Measurements from ENCODE around the gene DLGAP4.
A peak's percentile ranks its signal among the peaks of the same experiment; 100 is the strongest.
"Not testable (repeated sequence)": the region's sequence is repeated elsewhere in the genome, so short reads cannot be mapped to it uniquely, and the experiment has no call there.

DLGAP4 gene

DNA sequence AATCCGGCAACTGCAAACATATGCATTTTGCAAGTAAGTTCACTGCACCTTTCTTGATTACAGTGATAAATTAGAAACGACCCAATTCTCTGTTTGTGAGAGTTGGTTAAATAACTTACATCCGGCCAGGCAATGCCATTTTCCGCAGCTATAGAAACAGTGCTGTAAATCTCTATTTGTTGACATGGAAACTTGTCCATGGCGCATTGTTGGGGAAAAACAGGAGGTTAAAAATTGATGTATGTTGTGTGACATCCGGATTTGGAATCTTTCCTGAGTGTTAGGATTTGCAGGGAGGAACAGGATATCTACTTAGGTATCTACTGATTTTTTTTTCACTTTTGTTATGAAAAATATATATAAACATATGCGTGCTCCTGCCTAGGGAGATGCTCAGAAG, 66.5 kb downstream of the DLGAP4 start:
- DNase-seq = no peak

DNA sequence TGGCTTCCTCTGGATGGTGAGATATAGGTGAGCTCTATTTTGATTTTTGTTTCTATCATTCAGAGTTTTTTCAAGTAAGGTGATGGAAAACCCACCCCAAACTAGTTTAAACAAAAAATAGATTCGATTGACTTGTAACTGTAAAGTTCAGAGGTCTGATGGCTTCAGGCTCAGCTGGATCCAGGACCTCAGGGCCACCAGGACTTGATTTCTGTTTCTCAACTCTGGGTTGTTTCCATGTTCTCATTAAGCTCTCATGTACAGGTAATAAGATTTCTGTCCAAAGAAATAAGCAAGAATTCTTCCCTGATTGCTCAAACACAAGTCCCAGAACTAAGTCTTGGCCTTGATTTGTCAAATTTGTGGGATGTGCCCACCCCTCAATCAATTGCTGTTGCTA, 67.0 kb downstream of the DLGAP4 start:
- DNase-seq = no peak

DNA sequence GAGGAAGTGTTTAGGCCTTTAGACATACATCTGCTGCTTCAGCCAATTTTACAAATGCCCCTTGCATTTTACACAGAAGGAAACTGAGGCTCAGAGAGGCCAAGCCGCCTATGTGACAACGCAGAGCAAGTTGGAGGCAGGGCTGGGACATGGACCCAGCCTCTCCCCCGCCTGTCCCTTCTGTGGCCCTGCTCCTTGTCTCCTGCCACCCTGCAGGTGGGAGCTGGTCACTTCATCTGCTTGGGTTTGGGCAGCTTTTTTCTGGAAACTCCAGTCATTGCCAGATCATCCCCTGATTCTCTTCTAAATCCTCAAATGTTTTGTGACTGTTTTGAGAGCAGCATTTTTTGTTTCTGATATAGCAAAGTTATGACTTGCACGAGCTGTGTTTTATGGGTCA, 68.9 kb downstream of the DLGAP4 start:
- DNase-seq = no peak

DNA sequence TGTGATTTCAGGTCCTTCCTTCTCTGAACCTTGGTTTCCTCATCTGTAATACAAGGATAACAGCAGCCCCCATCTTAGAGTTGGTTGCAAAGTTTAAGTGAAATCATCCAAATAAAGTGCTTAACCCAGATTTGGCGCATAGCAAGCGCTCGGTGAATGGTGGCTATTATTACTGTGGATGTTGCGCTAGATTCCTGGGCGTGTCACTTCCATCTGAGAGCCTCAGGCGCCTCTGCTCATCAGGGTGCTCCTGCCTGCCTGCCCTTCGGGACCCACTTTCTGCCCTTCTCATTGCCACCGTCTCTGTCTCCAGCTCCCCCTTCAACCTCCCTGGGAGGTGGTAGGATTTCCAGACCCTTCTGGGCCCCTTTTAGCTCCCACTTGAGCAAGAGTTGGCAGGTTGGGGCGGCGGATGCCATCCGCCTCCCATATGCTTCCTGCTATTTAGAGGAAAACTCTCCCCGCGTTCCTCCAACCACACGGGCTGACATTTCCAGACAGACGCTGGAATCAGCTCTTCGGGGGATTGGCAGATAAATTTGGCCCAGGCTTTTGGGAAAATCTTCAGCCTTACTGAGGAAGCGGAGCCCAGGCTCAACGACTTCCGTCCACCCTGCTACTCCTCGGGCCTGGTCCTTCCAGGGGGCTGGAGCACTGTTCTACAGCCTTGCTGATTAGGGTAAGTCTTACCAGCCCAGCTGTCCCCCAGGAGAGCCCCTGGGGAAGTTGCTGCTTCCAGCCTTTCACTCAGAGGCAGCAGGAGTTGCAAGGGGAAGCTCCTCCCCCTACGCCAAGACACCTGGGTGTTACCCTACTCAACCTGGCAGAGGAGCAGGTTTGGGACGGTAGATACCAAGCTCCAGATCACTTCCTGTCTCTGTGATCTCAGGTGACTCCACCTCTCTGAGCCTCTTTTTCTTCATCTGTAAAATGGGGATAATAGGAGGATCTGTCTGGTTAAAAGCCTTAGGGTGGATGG, 71.5 kb downstream of the DLGAP4 start:
- DNase-seq = peak in 7 of 56 donors; percentile 19 to 56 (median 33)

DNA sequence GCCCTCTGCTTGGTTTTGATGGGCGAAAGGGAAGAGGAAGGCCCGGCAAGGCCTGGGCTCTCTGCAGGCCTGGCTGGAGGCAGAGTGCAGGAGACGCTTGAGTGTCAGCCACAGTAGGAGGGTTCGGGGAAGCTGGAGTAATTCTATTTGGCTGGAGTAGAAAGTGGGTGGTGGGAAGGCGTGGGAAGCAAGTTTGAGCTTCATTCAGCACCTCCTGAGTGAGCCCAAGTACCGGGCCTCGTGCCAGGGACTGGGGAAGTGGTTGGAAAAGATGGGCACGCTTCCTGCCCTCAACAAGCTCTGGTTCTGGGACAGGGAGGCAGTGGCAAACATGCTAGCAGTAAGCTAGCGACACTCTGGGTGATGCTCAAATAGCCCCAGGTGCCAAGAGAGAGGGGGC, 72.5 kb downstream of the DLGAP4 start:
- DNase-seq = peak in 2 of 56 donors; percentile 5 to 25

DNA sequence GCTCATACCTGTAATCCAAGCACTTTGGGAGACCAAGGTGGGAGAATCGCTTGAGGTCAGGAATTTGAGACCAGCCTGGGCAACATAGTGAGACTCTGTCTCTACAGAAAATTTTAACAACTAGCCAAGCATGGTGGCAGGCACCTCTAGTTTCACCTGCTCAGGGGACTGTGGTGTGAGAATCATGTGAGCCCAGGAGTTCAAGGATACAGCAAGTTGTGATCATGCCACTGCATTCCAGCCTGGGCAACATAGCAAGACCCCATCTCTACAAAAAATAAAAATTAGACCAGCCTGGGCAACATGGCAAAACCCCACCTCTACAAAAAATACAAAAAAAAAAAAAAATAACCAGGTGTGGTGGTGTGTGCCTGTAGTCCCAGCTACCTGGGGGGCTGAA, 73.8 kb downstream of the DLGAP4 start:
- not testable (repeated sequence) for DNase-seq

DNA sequence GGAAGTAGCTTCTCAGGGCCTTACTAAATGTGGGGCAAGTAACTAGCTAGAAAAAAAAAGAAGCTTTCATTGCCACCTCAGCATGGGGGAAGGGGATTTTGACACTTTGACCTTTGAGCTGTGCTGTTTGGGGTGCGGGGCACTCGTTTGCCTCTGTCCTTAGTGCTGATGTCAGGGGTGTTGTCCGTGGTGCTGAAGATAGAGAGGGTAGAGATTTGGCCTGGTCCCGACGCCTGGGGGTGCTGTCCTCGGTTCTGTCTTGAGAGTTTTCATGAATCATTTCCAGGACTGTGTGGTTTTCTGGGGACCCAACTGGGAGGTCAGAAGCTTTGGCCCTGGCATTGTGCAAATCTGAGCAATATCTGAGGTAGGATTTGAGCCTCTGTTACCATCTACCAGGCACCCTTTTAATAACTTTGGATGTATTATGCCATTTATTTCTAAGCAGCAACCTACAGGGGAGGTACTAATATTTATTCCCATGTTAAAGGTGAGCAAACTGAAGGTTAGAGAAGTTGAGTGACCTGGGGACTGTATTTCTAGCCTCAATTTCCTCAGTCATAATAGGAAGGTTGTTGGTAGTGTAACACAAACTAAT, 78.0 kb downstream of the DLGAP4 start:
- no peak for DNase-seq

DNA sequence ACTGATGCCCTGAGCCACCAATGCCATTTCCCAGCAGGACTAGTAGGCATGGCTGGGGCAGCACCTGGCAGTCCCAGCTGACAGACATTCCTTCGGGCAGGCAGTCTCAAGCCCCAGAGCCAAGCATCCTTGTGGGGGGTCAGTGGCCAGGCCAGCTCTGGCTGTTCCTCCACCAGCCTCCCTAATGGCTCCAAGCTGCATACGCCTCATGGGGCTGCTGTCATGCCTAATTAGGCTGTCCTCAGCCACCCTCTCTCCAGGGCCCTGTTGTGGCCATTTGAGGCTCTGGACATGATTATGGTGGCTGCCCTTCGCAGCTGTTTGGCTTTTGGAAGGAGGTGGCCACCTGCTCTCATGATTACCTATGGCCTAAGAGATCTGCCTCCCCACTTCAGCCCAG, 79.4 kb downstream of the DLGAP4 start:
- DNase-seq = no peak

DNA sequence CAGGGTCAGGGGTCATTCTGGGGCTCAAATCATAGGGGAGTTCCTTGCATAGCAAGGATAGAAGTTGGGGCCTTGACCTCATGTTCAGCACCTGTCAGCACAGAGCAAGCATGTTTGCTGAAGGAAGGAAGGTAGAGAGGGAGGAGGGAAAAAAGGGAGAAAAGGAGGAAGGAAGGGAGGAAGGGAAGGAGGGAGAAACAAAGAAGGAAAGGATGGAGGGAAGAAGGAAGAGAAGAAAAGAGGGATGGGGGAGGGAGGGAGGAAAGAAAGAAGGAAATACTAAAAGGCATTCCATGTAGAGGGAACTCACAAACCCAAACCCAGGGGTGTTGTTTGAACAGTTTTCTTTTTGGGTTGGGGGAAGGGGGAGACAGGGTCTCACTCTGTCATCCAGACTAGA, 80.1 kb downstream of the DLGAP4 start:
- DNase-seq = no peak

DNA sequence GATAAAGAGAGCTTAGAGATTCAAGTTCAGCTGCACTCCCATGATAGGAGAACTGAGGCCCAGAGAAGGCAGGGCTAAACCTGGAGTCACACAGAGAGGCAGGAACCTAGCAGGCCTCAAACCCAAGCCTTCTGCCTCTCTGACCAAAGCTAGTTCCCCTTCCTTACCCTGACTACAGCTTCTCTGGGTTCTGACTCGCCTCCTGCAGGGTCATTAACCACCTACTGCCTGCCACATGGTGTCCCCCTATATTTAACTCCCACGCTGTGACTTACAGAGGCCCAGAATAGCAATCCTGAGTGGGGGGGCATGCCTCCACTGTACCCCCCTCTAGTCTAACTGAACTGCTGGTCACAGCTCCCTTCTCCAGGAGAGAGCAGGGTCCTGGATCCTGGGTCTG, 84.1 kb downstream of the DLGAP4 start:
- DNase-seq = no peak

DNA sequence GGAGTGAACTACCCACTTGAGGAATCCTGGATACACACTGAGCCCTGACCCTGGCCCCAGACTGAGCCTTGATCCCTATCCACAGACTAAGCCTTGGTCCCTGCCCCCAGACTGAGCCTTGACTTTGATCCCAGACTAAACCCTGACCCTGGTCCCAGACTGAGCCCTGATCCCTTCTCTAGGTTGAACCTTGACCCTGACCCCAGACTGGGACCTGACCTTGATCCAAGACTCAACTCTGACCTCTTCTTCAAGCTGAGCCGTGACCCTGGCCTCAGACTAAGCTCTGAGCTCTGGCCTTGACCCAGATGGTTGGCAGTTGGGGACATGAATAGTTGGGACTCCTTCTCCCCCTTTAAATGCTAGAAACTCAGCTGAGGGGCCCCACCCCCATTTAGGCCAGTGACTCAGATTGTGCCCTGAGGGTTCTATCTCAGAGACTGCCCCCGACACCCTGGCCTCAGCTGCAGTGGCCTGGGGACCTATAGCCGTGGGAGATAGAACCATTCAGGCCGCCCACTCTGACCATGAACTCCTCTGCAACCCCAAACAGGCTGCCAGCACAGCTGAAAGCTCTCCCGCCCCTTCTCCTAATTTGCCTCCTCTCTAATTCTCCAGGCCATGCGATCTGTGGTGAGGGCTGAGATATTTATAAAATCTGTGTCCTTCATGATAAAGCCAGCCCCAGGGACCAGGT, 84.7 kb downstream of the DLGAP4 start:
- DNase-seq = no peak

DNA sequence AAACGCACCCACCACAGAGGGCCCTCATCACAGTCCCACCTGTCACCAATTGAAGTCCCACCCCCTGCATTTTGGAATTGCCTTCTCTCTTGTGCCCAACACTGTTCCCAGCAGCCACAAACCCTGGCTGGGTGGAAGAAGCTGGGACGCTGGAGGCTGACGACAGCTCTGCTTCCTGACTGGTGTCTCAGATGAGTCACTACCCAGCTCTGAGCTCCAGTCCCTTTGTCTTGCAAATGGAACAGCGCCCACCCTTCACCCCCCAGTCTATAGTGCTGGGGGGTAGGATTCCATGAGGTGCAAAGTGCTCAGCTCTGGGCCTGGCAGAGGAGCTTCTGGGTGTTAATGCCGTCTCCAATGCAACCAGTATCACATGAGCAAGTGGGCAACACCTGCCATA, 85.3 kb downstream of the DLGAP4 start:
- DNase-seq = peak in 34 of 56 donors; percentile 11 to 82 (median 41)

DNA sequence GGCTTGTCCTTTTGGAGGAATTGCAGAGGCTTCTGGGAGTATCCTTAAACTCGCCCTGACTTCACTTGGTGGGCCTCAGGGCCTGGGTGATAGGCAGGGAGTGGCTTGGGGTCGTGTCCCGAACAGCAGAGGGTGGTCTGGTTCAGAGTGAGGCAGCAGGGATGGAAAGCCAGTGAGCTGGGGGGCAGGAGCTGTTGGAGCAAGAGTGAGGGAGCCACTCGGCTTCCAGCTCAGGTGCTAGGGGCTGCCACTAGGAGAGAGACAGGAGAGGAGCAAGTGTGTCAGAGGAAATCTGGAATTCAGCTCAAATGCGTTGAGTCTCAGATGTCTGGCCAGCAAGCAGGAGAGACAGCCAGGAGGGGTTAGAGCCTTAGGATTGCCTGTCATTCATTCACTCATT, 85.8 kb downstream of the DLGAP4 start:
- DNase-seq = no peak

DNA sequence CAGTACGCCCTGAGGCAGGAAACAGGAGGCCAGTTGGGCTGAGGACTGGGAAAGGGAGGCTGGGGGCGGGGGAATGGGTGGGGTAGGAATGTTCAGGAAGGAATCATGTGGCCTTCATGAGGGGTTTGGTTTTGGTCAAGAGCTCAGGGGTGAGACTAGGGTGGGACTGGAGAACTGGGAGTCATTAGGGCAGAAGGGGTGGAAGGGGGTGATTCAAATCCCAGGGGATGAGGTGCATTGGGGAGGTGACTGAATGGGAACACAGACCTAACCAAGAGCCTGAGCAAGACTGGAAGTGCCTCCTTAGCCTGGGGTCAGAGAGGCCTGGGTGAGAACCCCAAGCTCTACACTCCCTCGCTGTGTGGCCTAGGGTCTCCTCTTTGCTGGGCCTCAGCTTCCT, 86.8 kb downstream of the DLGAP4 start:
- no peak for DNase-seq

DNA sequence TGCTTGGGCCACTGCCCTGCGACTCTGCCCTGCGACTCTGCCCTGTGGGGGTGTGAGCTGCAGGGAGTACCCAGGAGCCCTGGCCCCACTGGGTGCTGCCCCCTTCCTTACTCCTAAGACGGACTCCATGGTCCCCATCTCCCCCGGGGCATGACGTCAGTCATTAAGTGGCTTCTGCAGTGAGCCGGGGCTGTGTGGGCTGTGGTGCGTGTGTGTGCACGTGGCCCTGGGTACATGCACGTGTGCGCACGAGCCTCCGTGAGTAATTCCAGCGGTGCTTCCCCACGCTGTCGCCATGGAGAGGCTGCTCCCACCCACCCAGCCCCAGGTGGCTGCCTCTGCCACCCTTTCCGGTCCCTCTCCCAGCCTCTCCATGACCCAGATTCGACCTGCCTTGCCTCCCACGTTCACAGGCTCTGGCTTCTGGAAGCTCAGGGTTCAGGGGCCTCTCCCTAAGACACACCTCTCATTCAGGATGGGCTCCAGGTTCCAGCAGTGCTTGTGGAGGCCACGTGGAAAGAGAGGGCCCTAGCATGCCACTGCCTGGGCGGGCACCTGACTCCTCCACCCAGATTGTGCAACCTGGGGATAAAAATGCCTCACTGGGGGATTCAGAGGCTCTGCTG, 88.3 kb downstream of the DLGAP4 start:
- DNase-seq = peak in 41 of 56 donors; percentile 5 to 86 (median 53)

DNA sequence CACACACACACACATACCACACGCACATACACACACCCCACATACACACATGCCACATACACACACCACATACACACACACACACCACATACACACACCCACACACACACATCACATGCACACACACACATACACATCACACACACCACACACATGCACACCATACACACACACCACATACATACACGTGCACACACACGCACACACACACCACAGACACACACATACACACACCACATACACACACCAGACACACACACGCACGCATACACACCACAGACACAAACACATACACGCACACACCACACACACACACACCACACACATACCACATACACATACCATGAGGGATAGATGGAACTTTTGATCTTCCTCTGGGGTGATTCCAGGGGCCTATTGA, 90.2 kb downstream of the DLGAP4 start:
- DNase-seq = no peak

DNA sequence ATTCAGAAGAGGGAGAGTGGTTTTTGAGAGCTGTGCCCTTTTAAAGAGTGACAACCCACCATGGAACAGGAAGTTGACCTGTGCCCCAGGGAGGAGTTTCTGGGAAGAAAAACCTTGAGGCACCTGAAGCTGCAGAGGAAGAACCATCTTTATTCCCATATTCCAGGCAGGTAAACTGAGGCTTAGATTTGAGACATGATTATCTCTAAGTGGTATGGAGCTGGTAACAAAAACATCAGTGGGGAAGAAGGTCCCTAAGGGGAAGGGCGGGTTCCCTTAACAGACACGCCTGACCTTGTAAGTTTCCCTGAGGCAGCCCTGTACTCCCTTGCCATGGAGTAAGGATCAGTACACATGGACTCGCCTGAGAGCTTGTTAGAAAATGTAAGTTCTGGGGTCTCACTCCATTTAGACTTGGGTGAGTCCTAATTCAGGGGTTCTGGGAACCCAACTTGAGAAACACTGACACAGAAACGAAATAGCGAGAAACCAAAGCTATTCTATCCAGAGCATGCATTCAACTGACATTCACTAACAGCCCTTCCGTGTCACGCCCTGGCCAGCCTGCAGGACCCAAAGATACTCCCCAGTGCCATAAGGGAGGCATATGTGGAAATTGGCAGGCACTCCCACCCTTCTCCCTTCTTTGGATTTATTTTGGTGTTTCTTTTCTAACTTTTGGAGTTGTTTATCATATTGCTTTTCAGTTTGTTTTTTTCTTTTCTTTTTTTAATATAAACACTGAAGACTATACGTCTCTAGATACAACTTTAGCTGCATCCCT, 90.9 kb downstream of the DLGAP4 start:
- DNase-seq = no peak

DNA sequence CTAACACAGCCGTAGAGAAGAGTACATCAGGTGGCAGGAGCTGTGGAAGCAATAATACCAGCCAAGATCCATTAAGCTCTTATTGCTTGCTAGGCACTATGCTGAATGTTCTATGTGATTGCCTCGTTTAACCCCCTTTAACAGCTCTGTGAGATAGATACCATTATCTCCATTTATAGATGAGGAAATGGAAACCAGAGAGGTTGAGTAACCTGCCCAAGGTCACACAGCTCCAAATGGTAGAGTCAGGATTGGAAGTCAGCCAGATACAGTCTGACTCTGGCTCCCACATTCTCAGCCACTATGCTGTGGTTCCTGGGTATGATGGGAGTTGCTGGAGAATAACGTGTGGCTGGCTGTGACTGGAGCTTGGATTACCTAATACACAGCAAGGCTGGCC, 92.4 kb downstream of the DLGAP4 start:
- DNase-seq = no peak

DNA sequence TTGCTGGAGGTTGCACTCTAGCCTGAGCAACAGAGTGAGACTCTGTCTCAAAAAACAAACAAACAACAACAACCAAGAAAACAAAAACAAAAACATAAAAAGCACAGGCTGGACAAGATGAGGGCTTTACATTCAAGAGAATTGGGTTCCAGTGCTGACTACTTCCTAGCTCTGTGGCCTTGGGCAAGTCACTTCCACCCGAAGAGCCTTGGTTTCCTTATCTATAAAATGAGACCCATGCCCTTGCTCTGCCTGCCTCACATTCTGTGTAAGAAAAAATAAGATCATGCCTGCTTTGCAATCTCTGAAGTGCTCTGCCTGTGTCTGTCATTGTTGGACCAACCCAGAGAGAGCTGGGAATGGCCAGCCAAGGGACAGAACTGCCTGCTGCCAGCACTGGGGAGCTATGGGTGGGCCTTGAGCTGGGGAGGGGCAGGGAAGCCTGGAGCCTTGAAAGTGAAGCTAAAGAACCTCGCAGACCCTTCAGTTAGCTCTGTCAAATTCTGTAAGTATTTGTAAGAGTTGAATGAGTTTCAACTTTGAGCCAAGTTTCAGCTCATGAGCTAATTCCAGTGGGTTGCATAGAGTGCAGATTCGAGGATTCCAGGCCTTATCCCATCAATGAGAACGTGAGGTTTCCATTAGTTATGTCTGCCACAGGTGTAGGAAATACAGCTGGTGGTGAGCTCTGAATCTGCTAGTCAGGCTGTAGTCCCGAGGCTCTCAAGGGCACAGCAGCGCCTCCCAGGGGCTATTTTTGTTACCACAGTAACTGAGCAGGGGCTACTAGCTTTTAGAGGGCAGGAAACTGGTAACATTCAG, 93.2 kb downstream of the DLGAP4 start:
- peak in 28 of 56 donors; percentile 1 to 61 (median 23) for DNase-seq

DNA sequence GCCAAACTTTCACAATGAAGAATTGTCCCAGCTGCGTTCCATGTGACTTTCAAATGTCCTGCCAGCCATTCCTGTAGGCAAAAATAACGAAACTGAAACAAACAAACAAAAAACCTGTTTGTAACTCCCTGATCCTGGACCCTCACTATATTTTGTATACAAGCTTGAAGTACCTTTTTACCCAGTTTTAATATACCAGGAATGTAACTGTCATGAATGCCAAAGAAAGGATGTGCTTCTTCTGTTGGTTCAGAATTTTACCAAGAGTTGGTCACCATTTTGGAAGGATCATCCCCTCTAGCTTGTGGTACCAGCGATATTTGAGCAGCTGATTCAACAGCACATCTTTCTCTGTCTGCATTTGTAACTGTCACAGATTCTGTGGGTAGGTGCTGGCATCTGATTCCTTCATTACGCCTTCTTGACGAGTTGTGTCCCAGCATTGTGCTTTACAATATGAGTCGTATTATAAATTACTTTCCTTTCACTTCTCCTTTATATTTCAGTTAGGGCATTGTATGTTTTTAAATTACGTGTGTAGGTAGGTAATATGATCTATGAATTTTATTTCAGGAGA, 93.9 kb downstream of the DLGAP4 start:
- DNase-seq = peak in 9 of 56 donors; percentile 5 to 44 (median 31)

Measured in nucleus accumbens (tissue), 56 donors.